Neural cell (in vitro differentiated cells): ENCODE data around the gene LDB3. TPM values are rescaled to one million over a fixed set of nuclear protein-coding genes. Genes with fewer than 3 reads are reported as not detected.
A peak's percentile ranks its signal among the peaks of the same experiment; 100 is the strongest.

Experiments used
- H2AFZ ChIP-seq: fragments of 200-600, 300-800 bp; sonication (generic), shearing (Covaris generic); 2 replicates; pipeline ENCODE4 v1.6.0; 2014; ENCODE audit warnings: low read depth, mild to moderate bottlenecking, antibody characterized with exemption, low read length, moderate library complexity
- H3F3A ChIP-seq: fragments of 200-600 bp; shearing (Covaris generic); 2 replicates; pipeline ENCODE4 v1.6.1; 2016; ENCODE audit warnings: mild to moderate bottlenecking, moderate library complexity, mixed read lengths, antibody characterized with exemption, low read length; ENCODE audit not compliant: insufficient read depth, poor library complexity, severe bottlenecking
- H3K27ac ChIP-seq: fragments of 200-600, 300-800 bp; sonication (generic), shearing (Covaris generic); 2 replicates; pipeline ENCODE4 v1.5.1; 2014; ENCODE audit warnings: mild to moderate bottlenecking, low read length, moderate library complexity
- H3K27me3 ChIP-seq: fragments of 300-800, 200-600 bp; sonication (generic), shearing (Covaris generic); 2 replicates; pipeline ENCODE4 v1.6.0; 2014; ENCODE audit warnings: mild to moderate bottlenecking, low read depth, low read length, moderate library complexity; ENCODE audit not compliant: insufficient read depth
- H3K36me3 ChIP-seq: fragments of 300-800, 200-600 bp; sonication (generic), shearing (Covaris generic); 2 replicates; pipeline ENCODE4 v1.5.1; 2014; ENCODE audit warnings: mild to moderate bottlenecking, antibody characterized with exemption, low read length, moderate library complexity; ENCODE audit not compliant: insufficient read depth
- H3K4me2 ChIP-seq: fragments of 300-800, 200-600 bp; sonication (generic), shearing (Covaris generic); 2 replicates; pipeline ENCODE4 v1.6.0; 2014; ENCODE audit warnings: mild to moderate bottlenecking, low read length
- H3K4me3 ChIP-seq: fragments of 300-800, 200-600 bp; sonication (generic), shearing (Covaris generic); 2 replicates; pipeline ENCODE4 v1.5.1; 2014; ENCODE audit warnings: mild to moderate bottlenecking, low read length, moderate library complexity
- H3K79me2 ChIP-seq: fragments of 200-600 bp; shearing (Covaris generic); replicated peaks from 2 replicates; pipeline ENCODE4 v1.6.0; 2014; ENCODE audit warnings: mild to moderate bottlenecking, low read length, moderate library complexity; ENCODE audit not compliant: insufficient read depth
- H3K9ac ChIP-seq: fragments of 300-800, 200-600 bp; sonication (generic), shearing (Covaris generic); 2 replicates; pipeline ENCODE4 v1.6.1; 2016; ENCODE audit warnings: mild to moderate bottlenecking, low read length, mixed read lengths
- H3K9me2 ChIP-seq: fragments of 200-600 bp; shearing (Covaris generic); 2 replicates; pipeline ENCODE4 v1.6.1; 2016; ENCODE audit warnings: mild to moderate bottlenecking, low read length, mixed read lengths; ENCODE audit not compliant: insufficient read depth
- H3K9me3 ChIP-seq: fragments of 200-600, 300-800 bp; sonication (generic), shearing (Covaris generic); 2 replicates; pipeline ENCODE4 v1.6.1; 2016; ENCODE audit warnings: mild to moderate bottlenecking, mixed run types, low read length, moderate library complexity, mixed read lengths
- H4K20me1 ChIP-seq: fragments of 200-600 bp; shearing (Covaris generic); 2 replicates; pipeline ENCODE4 v1.6.1; 2016; ENCODE audit warnings: mild to moderate bottlenecking, mixed run types; ENCODE audit not compliant: insufficient read depth
- EP300 ChIP-seq: fragments of 450-650 bp; conservative IDR thresholded peaks from 2 replicates; pipeline ENCODE4 v1.6.1; 2014; ENCODE audit warnings: antibody characterized with exemption, mild to moderate bottlenecking, moderate library complexity; ENCODE audit not compliant: poor library complexity, severe bottlenecking
- EZH2 ChIP-seq: fragments of 200-600, 300-800 bp; shearing (Covaris generic), sonication (generic); IDR thresholded peaks from 2 replicates; pipeline ENCODE4 v1.6.1; 2014; ENCODE audit warnings: antibody characterized with exemption, low read length, borderline replicate concordance, mild to moderate bottlenecking; ENCODE audit not compliant: insufficient read depth, poor library complexity, severe bottlenecking
- MXI1 ChIP-seq: fragments of 450-650 bp; conservative IDR thresholded peaks from 2 replicates; pipeline ENCODE4 v1.6.1; 2014; ENCODE audit warnings: antibody characterized with exemption, mild to moderate bottlenecking; ENCODE audit not compliant: poor library complexity, severe bottlenecking
- POLR2AphosphoS5 ChIP-seq: IDR thresholded peaks from 2 replicates; pipeline ENCODE4 v1.6.1; 2012
- RAD21 ChIP-seq: fragments of 450-650 bp; conservative IDR thresholded peaks from 2 replicates; pipeline ENCODE4 v1.6.1; 2014; ENCODE audit warnings: antibody characterized with exemption, mild to moderate bottlenecking, moderate library complexity
- SMC3 ChIP-seq: fragments of 450-650 bp; conservative IDR thresholded peaks from 2 replicates; pipeline ENCODE4 v1.6.1; 2014; ENCODE audit warnings: antibody characterized with exemption, mild to moderate bottlenecking, moderate library complexity; ENCODE audit not compliant: poor library complexity
- TAF1 ChIP-seq: IDR thresholded peaks from 2 replicates; pipeline ENCODE4 v1.6.1; 2012; ENCODE audit warnings: low read depth
- polyA plus RNA-seq: library from polyadenylated mRNA; depleted of rRNA; stranded (reverse); fragments of >200 nt; gene quantifications from 2 replicates; pipeline ENCODE4 v1.2.3, GENCODE V29; 2014
- TF ChIP-seq, protein P1 (sequence below): fragments of 450-650 bp; IDR thresholded peaks from 2 replicates; pipeline ENCODE4 v1.5.1; 2014; ENCODE audit warnings: antibody characterized with exemption, mild to moderate bottlenecking, moderate library complexity; ENCODE audit not compliant: poor library complexity, severe bottlenecking
- TF ChIP-seq, protein P2 (sequence below): IDR thresholded peaks from 2 replicates; pipeline ENCODE4 v1.6.1; 2012; ENCODE audit warnings: borderline replicate concordance

Gene LDB3
- polyA plus RNA-seq, 1 donor from 2014 or later = 0.12 TPM

DNA sequence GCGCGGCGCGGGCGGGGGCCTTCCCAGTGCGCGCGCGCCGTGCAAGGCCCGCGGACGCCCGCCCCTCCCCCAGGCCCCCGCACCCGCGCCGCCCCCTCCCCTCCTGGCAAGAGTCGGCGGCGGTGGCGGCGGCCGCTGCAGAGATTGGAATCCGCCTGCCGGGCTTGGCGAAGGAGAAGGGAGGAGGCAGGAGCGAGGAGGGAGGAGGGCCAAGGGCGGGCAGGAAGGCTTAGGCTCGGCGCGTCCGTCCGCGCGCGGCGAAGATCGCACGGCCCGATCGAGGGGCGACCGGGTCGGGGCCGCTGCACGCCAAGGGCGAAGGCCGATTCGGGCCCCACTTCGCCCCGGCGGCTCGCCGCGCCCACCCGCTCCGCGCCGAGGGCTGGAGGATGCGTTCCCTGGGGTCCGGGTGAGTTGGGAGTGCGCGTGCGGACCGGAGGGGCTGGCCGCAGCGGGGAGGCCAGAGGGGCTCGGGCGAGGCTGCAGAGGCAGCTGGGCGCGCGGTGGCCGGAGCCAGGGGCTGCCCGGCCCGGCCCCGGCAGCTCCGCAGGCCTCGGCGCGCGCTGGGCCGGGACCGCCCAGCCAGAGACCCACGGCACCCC, 88.3 kb downstream of the LDB3 start, which contains the start of gene BMPR1A:
Gene BMPR1A, plus strand, starts transcription at position 109 of the 602 bp plus-strand sequence. CDS start 119,400 bp downstream, outside the sequence.
- Histone ChIP-seq H4K20me1 (no peaks in the 10 kb centered on the region), H3K9ac (peak within 1 kb of the TSS; percentile 97), H3K4me3 (peak within 1 kb of the TSS; percentile 93), H2AFZ (peak within 1 kb of the TSS; percentile 92), H3K27me3 (no peaks in the 10 kb centered on the region), H3K4me2 (peak within 1 kb of the TSS; percentile 94), H3K36me3 (no peaks in the 10 kb centered on the region), H3K9me3 (no peaks in the 10 kb centered on the region), H3F3A (no peaks in the 10 kb centered on the region), H3K27ac (peak within 1 kb of the TSS; percentile 97), H3K9me2 (no peaks in the 10 kb centered on the region), H3K79me2 (peaks cover 52% of the 10 kb centered on the region)
- TF ChIP-seq RAD21 (peak; percentile 8), SMC3 (no peak)
- TF ChIP-seq, protein P1, sequence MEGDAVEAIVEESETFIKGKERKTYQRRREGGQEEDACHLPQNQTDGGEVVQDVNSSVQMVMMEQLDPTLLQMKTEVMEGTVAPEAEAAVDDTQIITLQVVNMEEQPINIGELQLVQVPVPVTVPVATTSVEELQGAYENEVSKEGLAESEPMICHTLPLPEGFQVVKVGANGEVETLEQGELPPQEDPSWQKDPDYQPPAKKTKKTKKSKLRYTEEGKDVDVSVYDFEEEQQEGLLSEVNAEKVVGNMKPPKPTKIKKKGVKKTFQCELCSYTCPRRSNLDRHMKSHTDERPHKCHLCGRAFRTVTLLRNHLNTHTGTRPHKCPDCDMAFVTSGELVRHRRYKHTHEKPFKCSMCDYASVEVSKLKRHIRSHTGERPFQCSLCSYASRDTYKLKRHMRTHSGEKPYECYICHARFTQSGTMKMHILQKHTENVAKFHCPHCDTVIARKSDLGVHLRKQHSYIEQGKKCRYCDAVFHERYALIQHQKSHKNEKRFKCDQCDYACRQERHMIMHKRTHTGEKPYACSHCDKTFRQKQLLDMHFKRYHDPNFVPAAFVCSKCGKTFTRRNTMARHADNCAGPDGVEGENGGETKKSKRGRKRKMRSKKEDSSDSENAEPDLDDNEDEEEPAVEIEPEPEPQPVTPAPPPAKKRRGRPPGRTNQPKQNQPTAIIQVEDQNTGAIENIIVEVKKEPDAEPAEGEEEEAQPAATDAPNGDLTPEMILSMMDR = no peak

DNA sequence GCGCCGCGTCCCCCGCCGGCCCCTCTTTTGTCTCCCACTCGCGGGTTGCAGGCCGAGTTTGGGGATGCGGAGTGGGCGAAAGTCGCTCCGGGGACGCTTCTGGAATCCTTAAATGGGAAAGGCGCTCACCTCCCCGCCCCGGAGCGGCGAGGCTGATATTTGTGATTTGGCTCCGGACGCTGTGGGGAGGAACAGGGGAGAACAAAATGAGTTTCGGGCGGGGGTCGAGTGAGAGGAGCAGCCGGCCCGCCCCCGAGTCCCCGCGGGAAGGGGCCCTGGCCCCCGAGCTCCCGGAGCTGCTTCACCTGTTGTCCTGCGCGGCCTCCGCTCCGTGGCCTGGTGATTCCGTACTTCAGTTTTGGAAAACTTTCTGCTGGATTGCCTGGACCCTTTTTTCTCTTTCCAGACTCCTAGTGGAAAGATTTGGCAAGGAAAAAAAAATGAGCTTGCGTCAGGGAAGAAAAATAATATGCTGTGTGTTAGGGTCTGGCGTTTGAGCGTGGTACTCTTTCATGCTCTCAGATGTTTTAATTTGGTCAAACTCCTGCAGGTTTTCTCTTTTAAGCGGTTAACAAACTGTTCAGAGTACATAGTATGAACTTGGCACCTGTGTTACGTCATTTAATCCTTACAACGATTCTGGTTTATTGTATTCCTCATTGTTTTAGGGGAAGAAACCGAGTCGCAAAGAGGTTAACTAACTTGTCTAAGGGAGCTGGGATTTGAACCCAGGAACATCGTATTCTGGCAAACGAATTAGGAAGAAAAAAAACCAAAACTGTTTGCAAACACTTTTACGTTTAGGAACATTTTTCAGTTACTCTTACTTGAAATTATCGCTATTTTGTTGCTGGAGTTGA, 89.0 kb downstream of the LDB3 start:
- Histone ChIP-seq H3K4me3 (peak overlapping the region; percentile 76), H4K20me1 (no peaks in the 10 kb centered on the region), H3K9me3 (no peaks in the 10 kb centered on the region), H3K27ac (peak overlapping the region; percentile 73), H3K9ac (peak overlapping the region; percentile 72), H3K79me2 (peaks cover 59% of the 10 kb centered on the region), H3K4me2 (peak overlapping the region; percentile 82), H3F3A (no peaks in the 10 kb centered on the region), H3K27me3 (no peaks in the 10 kb centered on the region), H3K36me3 (no peaks in the 10 kb centered on the region), H2AFZ (peak overlapping the region; percentile 27), H3K9me2 (no peaks in the 10 kb centered on the region)
- TF ChIP-seq, protein P1 = no peak
- no peak for TF ChIP-seq POLR2AphosphoS5
- TF ChIP-seq MXI1 = no peak
- no peak for TF ChIP-seq EP300
- TF ChIP-seq, protein P2, sequence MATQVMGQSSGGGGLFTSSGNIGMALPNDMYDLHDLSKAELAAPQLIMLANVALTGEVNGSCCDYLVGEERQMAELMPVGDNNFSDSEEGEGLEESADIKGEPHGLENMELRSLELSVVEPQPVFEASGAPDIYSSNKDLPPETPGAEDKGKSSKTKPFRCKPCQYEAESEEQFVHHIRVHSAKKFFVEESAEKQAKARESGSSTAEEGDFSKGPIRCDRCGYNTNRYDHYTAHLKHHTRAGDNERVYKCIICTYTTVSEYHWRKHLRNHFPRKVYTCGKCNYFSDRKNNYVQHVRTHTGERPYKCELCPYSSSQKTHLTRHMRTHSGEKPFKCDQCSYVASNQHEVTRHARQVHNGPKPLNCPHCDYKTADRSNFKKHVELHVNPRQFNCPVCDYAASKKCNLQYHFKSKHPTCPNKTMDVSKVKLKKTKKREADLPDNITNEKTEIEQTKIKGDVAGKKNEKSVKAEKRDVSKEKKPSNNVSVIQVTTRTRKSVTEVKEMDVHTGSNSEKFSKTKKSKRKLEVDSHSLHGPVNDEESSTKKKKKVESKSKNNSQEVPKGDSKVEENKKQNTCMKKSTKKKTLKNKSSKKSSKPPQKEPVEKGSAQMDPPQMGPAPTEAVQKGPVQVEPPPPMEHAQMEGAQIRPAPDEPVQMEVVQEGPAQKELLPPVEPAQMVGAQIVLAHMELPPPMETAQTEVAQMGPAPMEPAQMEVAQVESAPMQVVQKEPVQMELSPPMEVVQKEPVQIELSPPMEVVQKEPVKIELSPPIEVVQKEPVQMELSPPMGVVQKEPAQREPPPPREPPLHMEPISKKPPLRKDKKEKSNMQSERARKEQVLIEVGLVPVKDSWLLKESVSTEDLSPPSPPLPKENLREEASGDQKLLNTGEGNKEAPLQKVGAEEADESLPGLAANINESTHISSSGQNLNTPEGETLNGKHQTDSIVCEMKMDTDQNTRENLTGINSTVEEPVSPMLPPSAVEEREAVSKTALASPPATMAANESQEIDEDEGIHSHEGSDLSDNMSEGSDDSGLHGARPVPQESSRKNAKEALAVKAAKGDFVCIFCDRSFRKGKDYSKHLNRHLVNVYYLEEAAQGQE = no peak
- no peak for TF ChIP-seq SMC3
- TF ChIP-seq TAF1 = no peak
- no peak for TF ChIP-seq RAD21
- TF ChIP-seq EZH2 = no peak
